Measurements from ENCODE around the gene EEF1AKMT1. TPM values are rescaled to one million over a fixed set of nuclear protein-coding genes. Genes with fewer than 3 reads are reported as not detected.

Gene EEF1AKMT1
- total RNA-seq, 2 donors from 2014 or later, result 7.6 to 8.1 TPM

GRCh38 chr13:20772401-20773131 is 1.2 kb downstream of the EEF1AKMT1 start:
- no peak for DNase-seq
- Histone ChIP-seq H3K4me1 (ENCODE audit: control insufficient read depth, insufficient read depth, low read length) (no peaks in the 10 kb centered on the region), H3K4me3 (ENCODE audit: low read length) (peak overlapping the region; percentile 85), H3K9ac (ENCODE audit: extremely low read depth, low read length, poor library complexity, severe bottlenecking) (peak overlapping the region; percentile 79), H3K9me3 (ENCODE audit: control insufficient read depth, low read length) (peaks cover 51% of the 10 kb centered on the region), H3K36me3 (ENCODE audit: control insufficient read depth, insufficient read depth, low read length) (peaks cover 25% of the 10 kb centered on the region), H3K27ac (ENCODE audit: low read depth, low read length) (no peak overlapping the region), H3K27me3 (ENCODE audit: control insufficient read depth, insufficient read depth, low read length, poor library complexity, severe bottlenecking) (no peaks in the 10 kb centered on the region)
- Mint-ChIP-seq H3K27ac (peak overlapping the region; percentile 99), H3K27me3 (ENCODE audit: insufficient read depth) (no peaks in the 10 kb centered on the region), H3K36me3 (ENCODE audit: low read depth) (peaks cover 37% of the 10 kb centered on the region), H3K4me3 (peak overlapping the region; percentile 90), H3K4me1 (peaks cover 10% of the 10 kb centered on the region), H3K9me3 (peaks cover 32% of the 10 kb centered on the region)
- TF ChIP-seq, protein P1, sequence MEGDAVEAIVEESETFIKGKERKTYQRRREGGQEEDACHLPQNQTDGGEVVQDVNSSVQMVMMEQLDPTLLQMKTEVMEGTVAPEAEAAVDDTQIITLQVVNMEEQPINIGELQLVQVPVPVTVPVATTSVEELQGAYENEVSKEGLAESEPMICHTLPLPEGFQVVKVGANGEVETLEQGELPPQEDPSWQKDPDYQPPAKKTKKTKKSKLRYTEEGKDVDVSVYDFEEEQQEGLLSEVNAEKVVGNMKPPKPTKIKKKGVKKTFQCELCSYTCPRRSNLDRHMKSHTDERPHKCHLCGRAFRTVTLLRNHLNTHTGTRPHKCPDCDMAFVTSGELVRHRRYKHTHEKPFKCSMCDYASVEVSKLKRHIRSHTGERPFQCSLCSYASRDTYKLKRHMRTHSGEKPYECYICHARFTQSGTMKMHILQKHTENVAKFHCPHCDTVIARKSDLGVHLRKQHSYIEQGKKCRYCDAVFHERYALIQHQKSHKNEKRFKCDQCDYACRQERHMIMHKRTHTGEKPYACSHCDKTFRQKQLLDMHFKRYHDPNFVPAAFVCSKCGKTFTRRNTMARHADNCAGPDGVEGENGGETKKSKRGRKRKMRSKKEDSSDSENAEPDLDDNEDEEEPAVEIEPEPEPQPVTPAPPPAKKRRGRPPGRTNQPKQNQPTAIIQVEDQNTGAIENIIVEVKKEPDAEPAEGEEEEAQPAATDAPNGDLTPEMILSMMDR (conservative IDR thresholded peaks at IDR 0.05), result no peak
- 92 to 97% methylated on average over 6 to 10 of the region's 10 CpGs for WGBS, 2 experiments (ENCODE audit: insufficient coverage in 1 of 2, insufficient read length in 1 of 2)

- no peak overlapping the region for H3K9ac ChIP-seq (ENCODE audit: extremely low read depth, low read length, poor library complexity, severe bottlenecking)
- peaks cover 17% of the 10 kb centered on the region for H3K36me3 ChIP-seq (ENCODE audit: control insufficient read depth, insufficient read depth, low read length)
- H3K9me3 Mint-ChIP-seq, result peaks cover 35% of the 10 kb centered on the region
- WGBS, 2 experiments (ENCODE audit: insufficient coverage in 1 of 2, insufficient read length in 1 of 2), result 80% methylated on average over 1 of the region's 1 CpG; no CpG with 5 or more reads in 1 of the 2 experiments
- H3K4me1 ChIP-seq (ENCODE audit: control insufficient read depth, insufficient read depth, low read length), result no peaks in the 10 kb centered on the region
- peaks cover 10% of the 10 kb centered on the region for H3K4me1 Mint-ChIP-seq
- peaks cover 51% of the 10 kb centered on the region for H3K9me3 ChIP-seq (ENCODE audit: control insufficient read depth, low read length)
- DNase-seq, result no peak
- TF ChIP-seq, protein P1 (conservative IDR thresholded peaks at IDR 0.05), result no peak
- H3K27ac Mint-ChIP-seq, result no peak overlapping the region
- H3K36me3 Mint-ChIP-seq (ENCODE audit: low read depth), result peaks cover 31% of the 10 kb centered on the region
- no peak overlapping the region for H3K27ac ChIP-seq (ENCODE audit: low read depth, low read length)
- no peak overlapping the region for H3K4me3 Mint-ChIP-seq
- H3K4me3 ChIP-seq (ENCODE audit: low read length), result peak overlapping the region; percentile 59
- H3K27me3 Mint-ChIP-seq (ENCODE audit: insufficient read depth), result no peaks in the 10 kb centered on the region
- H3K27me3 ChIP-seq (ENCODE audit: control insufficient read depth, insufficient read depth, low read length, poor library complexity, severe bottlenecking), result no peaks in the 10 kb centered on the region
These were observed 3.9 kb downstream of the EEF1AKMT1 start for GRCh38 chr13:20769834-20770233.

DNA sequence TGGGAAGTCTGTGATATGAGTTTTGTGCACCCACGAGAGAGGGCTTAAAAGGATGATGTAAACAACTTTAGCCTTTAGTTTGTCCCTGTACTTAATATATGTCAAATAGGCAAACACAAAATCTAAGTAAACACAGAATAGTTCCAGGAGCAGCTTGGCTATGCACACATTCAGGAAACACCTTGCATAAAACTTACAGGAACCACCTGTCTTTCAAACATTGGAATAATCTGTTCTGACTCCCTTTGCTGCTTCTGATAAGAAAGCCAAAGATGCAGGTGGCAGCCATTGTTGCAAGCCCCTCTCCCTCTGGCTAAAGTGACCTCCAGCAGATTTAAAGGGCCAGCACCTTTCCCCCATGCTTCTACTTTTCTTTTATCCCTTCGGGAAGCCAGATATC is 4.7 kb downstream of the EEF1AKMT1 start:
- WGBS, 2 experiments (ENCODE audit: insufficient coverage in 1 of 2, insufficient read length in 1 of 2), result 66% methylated on average over 2 of the region's 2 CpGs; no CpG with 5 or more reads in 1 of the 2 experiments
- peak overlapping the region; percentile 59 for H3K4me3 ChIP-seq (ENCODE audit: low read length)
- TF ChIP-seq, protein P1 (conservative IDR thresholded peaks at IDR 0.05), result no peak
- H3K36me3 ChIP-seq (ENCODE audit: control insufficient read depth, insufficient read depth, low read length), result peaks cover 17% of the 10 kb centered on the region
- Mint-ChIP-seq H3K9me3 (peaks cover 35% of the 10 kb centered on the region), H3K27me3 (ENCODE audit: insufficient read depth) (no peaks in the 10 kb centered on the region), H3K4me1 (peaks cover 10% of the 10 kb centered on the region), H3K27ac (peak overlapping the region; percentile 39), H3K4me3 (no peak overlapping the region), H3K36me3 (ENCODE audit: low read depth) (peaks cover 31% of the 10 kb centered on the region)
- H3K4me1 ChIP-seq (ENCODE audit: control insufficient read depth, insufficient read depth, low read length), result no peaks in the 10 kb centered on the region
- DNase-seq, result no peak
- H3K9me3 ChIP-seq (ENCODE audit: control insufficient read depth, low read length), result peaks cover 51% of the 10 kb centered on the region
- no peaks in the 10 kb centered on the region for H3K27me3 ChIP-seq (ENCODE audit: control insufficient read depth, insufficient read depth, low read length, poor library complexity, severe bottlenecking)
- no peak overlapping the region for H3K9ac ChIP-seq (ENCODE audit: extremely low read depth, low read length, poor library complexity, severe bottlenecking)
- no peak overlapping the region for H3K27ac ChIP-seq (ENCODE audit: low read depth, low read length)
